HG03520 (cell line): ENCODE data around the gene CLEC20A.

Source experiments
- ATAC-seq: cut with Tn5 transposase; IDR thresholded peaks from one replicate; pipeline ENCODE4 v1.9.1; 2021; ENCODE audit warnings: mild to moderate bottlenecking, moderate library complexity; ENCODE audit not compliant: unreplicated experiment

CLEC20A gene

GRCh38 chr1:178496410-178497135 lies at the start of gene CLEC20A:
CLEC20A (minus strand) TSS chr1:178496964; CDS start chr1:178496939, 25 bp downstream.
- ATAC-seq: no peak

- ATAC-seq: no peak
Observed at GRCh38 chr1:178544531-178544930, 47.8 kb upstream of the CLEC20A start.

GRCh38 chr1:178543290-178543607 lies 46.5 kb upstream of the CLEC20A start:
- ATAC-seq: peak; percentile 42

GRCh38 chr1:178542554-178543289 lies 46.0 kb upstream of the CLEC20A start:
- peak; percentile 69 for ATAC-seq

- ATAC-seq: peak; percentile 31
Observed at GRCh38 chr1:178541829-178542553, 45.2 kb upstream of the CLEC20A start.

- no peak for ATAC-seq
Observed at GRCh38 chr1:178541379-178541778, 44.6 kb upstream of the CLEC20A start.

- ATAC-seq: no peak
Observed at GRCh38 chr1:178540646-178541045, 43.9 kb upstream of the CLEC20A start.

- ATAC-seq: no peak
Observed at GRCh38 chr1:178540204-178540603, 43.4 kb upstream of the CLEC20A start.

GRCh38 chr1:178539291-178539690 lies 42.5 kb upstream of the CLEC20A start:
- no peak for ATAC-seq

- ATAC-seq: no peak
Observed at GRCh38 chr1:178538192-178538916, 41.6 kb upstream of the CLEC20A start.

- no peak for ATAC-seq
Observed at GRCh38 chr1:178537382-178538090, 40.8 kb upstream of the CLEC20A start.

- ATAC-seq: no peak
Observed at GRCh38 chr1:178536844-178537371, 40.1 kb upstream of the CLEC20A start.

GRCh38 chr1:178536329-178536728 lies 39.6 kb upstream of the CLEC20A start:
- no peak for ATAC-seq

GRCh38 chr1:178534137-178534868 lies 37.5 kb upstream of the CLEC20A start:
- ATAC-seq: no peak

- no peak for ATAC-seq
Observed at GRCh38 chr1:178533121-178533946, 36.6 kb upstream of the CLEC20A start.

- ATAC-seq: no peak
Observed at GRCh38 chr1:178532392-178532791, 35.6 kb upstream of the CLEC20A start.

- ATAC-seq: no peak
Observed at GRCh38 chr1:178531887-178532286, 35.1 kb upstream of the CLEC20A start.

- no peak for ATAC-seq
Observed at GRCh38 chr1:178530502-178530901, 33.7 kb upstream of the CLEC20A start.

GRCh38 chr1:178530037-178530402 lies 33.3 kb upstream of the CLEC20A start:
- no peak for ATAC-seq
